ENCODE data around the gene NCAPG2. TPM values are rescaled to one million over a fixed set of nuclear protein-coding genes. Genes with fewer than 3 reads are reported as not detected.

NCAPG2 gene
- total RNA-seq, 1 donor from 2014 or later = 15.5 TPM

GRCh38 chr7:158581440-158582088, 123.0 kb downstream of the NCAPG2 start:
- DNase-seq (ENCODE audit: low read depth) = no peak

Small RNA genes lying within 50 kb of the gene (microRNA-seq; reads per million reads assigned to microRNA genes)
- gene MIR5707 = not detected

Other genes with a start within 250 kb of the NCAPG2 start
- gene PTPRN2, start 117.0 kb downstream of the NCAPG2 start, total RNA-seq = 0.16 and 0.24 TPM in 2 replicates
- 115 and 137 TPM in 2 replicates for gene ESYT2, start 124.7 kb upstream of the NCAPG2 start, total RNA-seq
- 9.2 and 9.6 TPM in 2 replicates for gene DYNC2I1, start 151.8 kb upstream of the NCAPG2 start, total RNA-seq